Neural crest cell (in vitro differentiated cells): ENCODE measurements around the gene LRRC37A2. TPM values are rescaled to one million over a fixed set of nuclear protein-coding genes. Genes with fewer than 3 reads are reported as not detected.
"Not testable (repeated sequence)": the region's sequence is repeated elsewhere in the genome, so short reads cannot be mapped to it uniquely, and the experiment has no call there.

Experiments used
- DNase-seq: peaks from one replicate; pipeline ENCODE4 v3.0.0; 2021; ENCODE audit warnings: low read depth, mixed read lengths, low spot score
- H3K27ac Mint-ChIP-seq: one replicate; pipeline ENCODE4 v1.8.0; 2021; ENCODE audit warnings: mild to moderate bottlenecking, mixed read lengths; ENCODE audit not compliant: unreplicated experiment
- H3K27me3 Mint-ChIP-seq: 2 replicates; pipeline ENCODE4 v1.8.0; 2021; ENCODE audit warnings: low read depth, mild to moderate bottlenecking, mixed read lengths
- H3K36me3 Mint-ChIP-seq: 2 replicates; pipeline ENCODE4 v1.8.0; 2021; ENCODE audit warnings: low read depth, mild to moderate bottlenecking, mixed read lengths
- H3K4me1 Mint-ChIP-seq: 2 replicates; pipeline ENCODE4 v1.8.0; 2021; ENCODE audit warnings: mixed read lengths
- H3K4me3 Mint-ChIP-seq: one replicate; pipeline ENCODE4 v1.8.0; 2021; ENCODE audit warnings: mild to moderate bottlenecking, mixed read lengths
- H3K9me3 Mint-ChIP-seq: 2 replicates; pipeline ENCODE4 v1.8.0; 2021; ENCODE audit warnings: mixed read lengths
- total RNA-seq: library from RNA; stranded (reverse); gene quantifications from 2 replicates; pipeline ENCODE4 v1.2.1, GENCODE V29; 2021

LRRC37A2 gene
- total RNA-seq, 1 donor from 2014 or later: 18.5 TPM

- not testable (repeated sequence) for H3K27me3 Mint-ChIP-seq, DNase-seq, H3K9me3 Mint-ChIP-seq, H3K36me3 Mint-ChIP-seq, H3K4me3 Mint-ChIP-seq, H3K27ac Mint-ChIP-seq, H3K4me1 Mint-ChIP-seq
Measured at GRCh38 chr17:46566980-46567379, 54.7 kb downstream of the LRRC37A2 start.

GRCh38 chr17:46571796-46572195 is 59.5 kb downstream of the LRRC37A2 start:
- DNase-seq, H3K27ac Mint-ChIP-seq, H3K4me1 Mint-ChIP-seq, H3K36me3 Mint-ChIP-seq, H3K4me3 Mint-ChIP-seq, H3K27me3 Mint-ChIP-seq, H3K9me3 Mint-ChIP-seq: not testable (repeated sequence)

- peak; percentile 57 for DNase-seq
- not testable (repeated sequence) for H3K36me3 Mint-ChIP-seq, H3K27ac Mint-ChIP-seq, H3K27me3 Mint-ChIP-seq, H3K9me3 Mint-ChIP-seq, H3K4me3 Mint-ChIP-seq, H3K4me1 Mint-ChIP-seq
Measured at GRCh38 chr17:46579083-46580075, 67.1 kb downstream of the LRRC37A2 start, which contains the start of gene ARL17A. ARL17A (minus strand) TSS chr17:46579691; CDS start chr17:46576322, 3,369 bp downstream.

GRCh38 chr17:46580082-46580481 is 67.8 kb downstream of the LRRC37A2 start:
- H3K4me3 Mint-ChIP-seq, H3K27ac Mint-ChIP-seq, H3K9me3 Mint-ChIP-seq, H3K36me3 Mint-ChIP-seq, H3K4me1 Mint-ChIP-seq, DNase-seq, H3K27me3 Mint-ChIP-seq: not testable (repeated sequence)

- H3K27me3 Mint-ChIP-seq, H3K9me3 Mint-ChIP-seq, H3K4me1 Mint-ChIP-seq, DNase-seq, H3K36me3 Mint-ChIP-seq, H3K4me3 Mint-ChIP-seq, H3K27ac Mint-ChIP-seq: not testable (repeated sequence)
Measured at GRCh38 chr17:46585444-46585843, 73.2 kb downstream of the LRRC37A2 start.

- not testable (repeated sequence) for H3K4me3 Mint-ChIP-seq
Measured at GRCh38 chr17:46590157-46591146, 78.2 kb downstream of the LRRC37A2 start, which contains the start of gene NSF. NSF (plus strand) TSS chr17:46590669; CDS start chr17:46590776, 107 bp downstream.

GRCh38 chr17:46591332-46591731 is 79.1 kb downstream of the LRRC37A2 start:
- not testable (repeated sequence) for DNase-seq, H3K9me3 Mint-ChIP-seq, H3K27ac Mint-ChIP-seq, H3K27me3 Mint-ChIP-seq, H3K36me3 Mint-ChIP-seq, H3K4me1 Mint-ChIP-seq, H3K4me3 Mint-ChIP-seq

More at GRCh38 chr17:46590157-46591146, 78.2 kb downstream of the LRRC37A2 start, which contains the start of gene NSF:
- not testable (repeated sequence) for H3K9me3 Mint-ChIP-seq, H3K36me3 Mint-ChIP-seq, H3K27me3 Mint-ChIP-seq, H3K4me1 Mint-ChIP-seq, DNase-seq, H3K27ac Mint-ChIP-seq

GRCh38 chr17:46598344-46598931 is 86.2 kb downstream of the LRRC37A2 start:
- H3K4me3 Mint-ChIP-seq, H3K4me1 Mint-ChIP-seq, DNase-seq, H3K27me3 Mint-ChIP-seq, H3K36me3 Mint-ChIP-seq, H3K9me3 Mint-ChIP-seq, H3K27ac Mint-ChIP-seq: not testable (repeated sequence)

- not testable (repeated sequence) for H3K27ac Mint-ChIP-seq, H3K4me3 Mint-ChIP-seq
Measured at GRCh38 chr17:46600767-46601166, 88.5 kb downstream of the LRRC37A2 start.

GRCh38 chr17:46603125-46603524 is 90.9 kb downstream of the LRRC37A2 start:
- not testable (repeated sequence) for DNase-seq, H3K27me3 Mint-ChIP-seq, H3K4me1 Mint-ChIP-seq, H3K36me3 Mint-ChIP-seq, H3K27ac Mint-ChIP-seq, H3K9me3 Mint-ChIP-seq, H3K4me3 Mint-ChIP-seq

More at GRCh38 chr17:46600767-46601166, 88.5 kb downstream of the LRRC37A2 start:
- DNase-seq, H3K36me3 Mint-ChIP-seq, H3K4me1 Mint-ChIP-seq, H3K9me3 Mint-ChIP-seq, H3K27me3 Mint-ChIP-seq: not testable (repeated sequence)
